Liver (tissue), 3 donors: ENCODE measurements around the gene SUCNR1.

Experiments
- CTCF ChIP-seq: fragments of 150-350 bp; IDR thresholded peaks from 2 replicates; pipeline ENCODE4 v1.5.1; 2017; ENCODE audit warnings: improper control_type of control experiment, low read depth, low read length; ENCODE audit not compliant: missing input control
- FOXA1 ChIP-seq: IDR thresholded peaks from 2 replicates; pipeline ENCODE4 v1.6.1; 2016; ENCODE audit warnings: antibody characterized with exemption
- NR2F2 ChIP-seq: IDR thresholded peaks from 2 replicates; pipeline ENCODE4 v1.6.1; 2016; ENCODE audit warnings: antibody characterized with exemption
- RXRA ChIP-seq, 2 donors: IDR thresholded peaks; 2 replicates each; pipeline ENCODE4 v1.6.1; 2017 to 2018; ENCODE audit warnings: antibody characterized with exemption in 2 of 2, mild to moderate bottlenecking in 1 of 2
- TAF1 ChIP-seq: conservative IDR thresholded peaks from 2 replicates; pipeline ENCODE4 v1.6.1; 2016; ENCODE audit warnings: antibody characterized with exemption, mild to moderate bottlenecking
- YY1 ChIP-seq: IDR thresholded peaks from 2 replicates; pipeline ENCODE4 v1.6.1; 2016; ENCODE audit warnings: antibody characterized with exemption, mild to moderate bottlenecking
- TF ChIP-seq, protein P1 (sequence below): IDR thresholded peaks from 2 replicates; pipeline ENCODE4 v1.6.1; 2016; ENCODE audit warnings: antibody characterized with exemption
- TF ChIP-seq, protein P2 (sequence below): IDR thresholded peaks from 2 replicates; pipeline ENCODE4 v1.6.1; 2016; ENCODE audit warnings: antibody characterized with exemption
- donor health status: healthy.
- donor health status: healthy.

DNA sequence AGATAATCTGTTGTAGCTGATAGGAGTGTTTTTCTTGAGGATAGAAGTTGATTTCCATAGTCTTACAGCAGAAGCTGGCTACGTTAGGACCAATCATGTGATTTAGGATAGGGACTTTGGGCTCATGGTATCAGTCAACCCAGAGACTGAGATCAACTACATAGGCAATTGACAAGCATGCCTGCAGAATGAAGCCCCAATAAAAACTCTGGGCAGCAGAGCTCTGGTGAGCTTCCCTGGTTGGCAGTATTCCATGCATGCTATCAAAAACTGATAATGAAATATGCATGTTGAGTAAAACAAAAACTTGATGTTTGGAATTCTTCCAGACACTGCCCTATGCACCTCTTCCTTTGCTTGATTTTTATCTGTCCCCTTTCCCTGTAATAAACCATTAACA is 38.0 kb downstream of the SUCNR1 start:
- TF ChIP-seq TAF1 (no peak), CTCF (no peak), RXRA (IDR thresholded peaks at IDR 0.05) (no peak), FOXA1 (no peak), NR2F2 (no peak), YY1 (no peak)
- TF ChIP-seq, protein P1, sequence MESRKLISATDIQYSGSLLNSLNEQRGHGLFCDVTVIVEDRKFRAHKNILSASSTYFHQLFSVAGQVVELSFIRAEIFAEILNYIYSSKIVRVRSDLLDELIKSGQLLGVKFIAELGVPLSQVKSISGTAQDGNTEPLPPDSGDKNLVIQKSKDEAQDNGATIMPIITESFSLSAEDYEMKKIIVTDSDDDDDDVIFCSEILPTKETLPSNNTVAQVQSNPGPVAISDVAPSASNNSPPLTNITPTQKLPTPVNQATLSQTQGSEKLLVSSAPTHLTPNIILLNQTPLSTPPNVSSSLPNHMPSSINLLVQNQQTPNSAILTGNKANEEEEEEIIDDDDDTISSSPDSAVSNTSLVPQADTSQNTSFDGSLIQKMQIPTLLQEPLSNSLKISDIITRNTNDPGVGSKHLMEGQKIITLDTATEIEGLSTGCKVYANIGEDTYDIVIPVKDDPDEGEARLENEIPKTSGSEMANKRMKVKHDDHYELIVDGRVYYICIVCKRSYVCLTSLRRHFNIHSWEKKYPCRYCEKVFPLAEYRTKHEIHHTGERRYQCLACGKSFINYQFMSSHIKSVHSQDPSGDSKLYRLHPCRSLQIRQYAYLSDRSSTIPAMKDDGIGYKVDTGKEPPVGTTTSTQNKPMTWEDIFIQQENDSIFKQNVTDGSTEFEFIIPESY = no peak
- TF ChIP-seq, protein P2, sequence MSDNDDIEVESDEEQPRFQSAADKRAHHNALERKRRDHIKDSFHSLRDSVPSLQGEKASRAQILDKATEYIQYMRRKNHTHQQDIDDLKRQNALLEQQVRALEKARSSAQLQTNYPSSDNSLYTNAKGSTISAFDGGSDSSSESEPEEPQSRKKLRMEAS = no peak
